ENCODE measurements around the gene CASK.
A peak's percentile ranks its signal among the peaks of the same experiment; 100 is the strongest.

Gene CASK

GRCh38 chrX:41590641-41591040 lies 332.7 kb downstream of the CASK start:
- H3K36me3 ChIP-seq (ENCODE audit: control insufficient read depth, insufficient read depth, low read length), result no peaks in the 10 kb centered on the region

GRCh38 chrX:41589634-41590270 lies 333.6 kb downstream of the CASK start:
- no peak overlapping the region for H3K27ac ChIP-seq (ENCODE audit: low read depth, low read length)
- H3K23ac ChIP-seq (ENCODE audit: low read length), result no peak overlapping the region
- H3K18ac ChIP-seq (ENCODE audit: low read length), result no peak overlapping the region
- H3K9ac ChIP-seq (ENCODE audit: low read length), result no peak overlapping the region
- no peak overlapping the region for H3K4me2 ChIP-seq (ENCODE audit: low read length)
- no peak overlapping the region for H4K5ac ChIP-seq (ENCODE audit: low read length)
- no peaks in the 10 kb centered on the region for H3K36me3 ChIP-seq (ENCODE audit: control insufficient read depth, insufficient read depth, low read length)
- no peak overlapping the region for H2BK5ac ChIP-seq (ENCODE audit: low read length)
- H3K4me1 ChIP-seq (ENCODE audit: control insufficient read depth, low read depth, low read length), result no peaks in the 10 kb centered on the region
- H2AK5ac ChIP-seq (ENCODE audit: low read length), result no peak overlapping the region
- no peak overlapping the region for H3K56ac ChIP-seq (ENCODE audit: low read length)
- no peak overlapping the region for H3K4ac ChIP-seq (ENCODE audit: low read depth, low read length)
- H2BK15ac ChIP-seq (replicated peaks; ENCODE audit: low read depth), result no peak overlapping the region
- WGBS (ENCODE audit: extremely low coverage, insufficient coverage, low lambda C conversion rate), result no CpG with 5 or more reads among the region's 5 CpGs
- no peaks in the 10 kb centered on the region for H3K79me1 ChIP-seq (ENCODE audit: low read length)
- no peak overlapping the region for H2BK120ac ChIP-seq (ENCODE audit: low read depth, low read length)
- H3K27me3 ChIP-seq (ENCODE audit: insufficient read depth, low read length, poor library complexity), result no peaks in the 10 kb centered on the region
- no peak overlapping the region for H4K8ac ChIP-seq (ENCODE audit: low read depth, low read length)
- no peak overlapping the region for H3K4me3 ChIP-seq (ENCODE audit: low read length)
- no peak for DNase-seq
- H3K79me2 ChIP-seq (ENCODE audit: control insufficient read depth, insufficient read depth, low read length), result no peaks in the 10 kb centered on the region

More at GRCh38 chrX:41590641-41591040, 332.7 kb downstream of the CASK start:
- no peak overlapping the region for H2BK15ac ChIP-seq (replicated peaks; ENCODE audit: low read depth)
- no peak overlapping the region for H3K23ac ChIP-seq (ENCODE audit: low read length)
- no peak overlapping the region for H4K5ac ChIP-seq (ENCODE audit: low read length)
- H3K79me2 ChIP-seq (ENCODE audit: control insufficient read depth, insufficient read depth, low read length), result no peaks in the 10 kb centered on the region
- H3K18ac ChIP-seq (ENCODE audit: low read length), result no peak overlapping the region
- no peak overlapping the region for H3K56ac ChIP-seq (ENCODE audit: low read length)
- H3K4me1 ChIP-seq (ENCODE audit: control insufficient read depth, low read depth, low read length), result no peaks in the 10 kb centered on the region
- no peak for DNase-seq
- no peak overlapping the region for H3K4me3 ChIP-seq (ENCODE audit: low read length)
- no peak overlapping the region for H2BK5ac ChIP-seq (ENCODE audit: low read length)
- no peak overlapping the region for H3K4me2 ChIP-seq (ENCODE audit: low read length)
- no peak overlapping the region for H2AK5ac ChIP-seq (ENCODE audit: low read length)
- H2BK120ac ChIP-seq (ENCODE audit: low read depth, low read length), result no peak overlapping the region
- H3K27ac ChIP-seq (ENCODE audit: low read depth, low read length), result no peak overlapping the region
- H3K4ac ChIP-seq (ENCODE audit: low read depth, low read length), result no peak overlapping the region
- WGBS (ENCODE audit: extremely low coverage, insufficient coverage, low lambda C conversion rate), result no CpG with 5 or more reads among the region's 3 CpGs
- no peak overlapping the region for H3K9ac ChIP-seq (ENCODE audit: low read length)
- no peaks in the 10 kb centered on the region for H3K27me3 ChIP-seq (ENCODE audit: insufficient read depth, low read length, poor library complexity)
- H4K8ac ChIP-seq (ENCODE audit: low read depth, low read length), result no peak overlapping the region
- no peaks in the 10 kb centered on the region for H3K79me1 ChIP-seq (ENCODE audit: low read length)

- H3K27ac ChIP-seq (ENCODE audit: low read depth, low read length), result no peak overlapping the region
- WGBS (ENCODE audit: extremely low coverage, insufficient coverage, low lambda C conversion rate), result no CpG with 5 or more reads among the region's 4 CpGs
- H3K4ac ChIP-seq (ENCODE audit: low read depth, low read length), result no peak overlapping the region
- no peak overlapping the region for H2BK120ac ChIP-seq (ENCODE audit: low read depth, low read length)
- no peak overlapping the region for H3K4me2 ChIP-seq (ENCODE audit: low read length)
- no peaks in the 10 kb centered on the region for H3K36me3 ChIP-seq (ENCODE audit: control insufficient read depth, insufficient read depth, low read length)
- no peak overlapping the region for H3K56ac ChIP-seq (ENCODE audit: low read length)
- H3K79me1 ChIP-seq (ENCODE audit: low read length), result no peaks in the 10 kb centered on the region
- H3K27me3 ChIP-seq (ENCODE audit: insufficient read depth, low read length, poor library complexity), result no peaks in the 10 kb centered on the region
- H2BK5ac ChIP-seq (ENCODE audit: low read length), result no peak overlapping the region
- no peak overlapping the region for H3K9ac ChIP-seq (ENCODE audit: low read length)
- H2BK15ac ChIP-seq (replicated peaks; ENCODE audit: low read depth), result no peak overlapping the region
- DNase-seq, result no peak
- H3K79me2 ChIP-seq (ENCODE audit: control insufficient read depth, insufficient read depth, low read length), result no peaks in the 10 kb centered on the region
- no peak overlapping the region for H3K18ac ChIP-seq (ENCODE audit: low read length)
- H3K4me3 ChIP-seq (ENCODE audit: low read length), result no peak overlapping the region
- no peaks in the 10 kb centered on the region for H3K4me1 ChIP-seq (ENCODE audit: control insufficient read depth, low read depth, low read length)
- H4K5ac ChIP-seq (ENCODE audit: low read length), result no peak overlapping the region
- no peak overlapping the region for H2AK5ac ChIP-seq (ENCODE audit: low read length)
- H3K23ac ChIP-seq (ENCODE audit: low read length), result no peak overlapping the region
- H4K8ac ChIP-seq (ENCODE audit: low read depth, low read length), result no peak overlapping the region
Observed at GRCh38 chrX:41588271-41588670, 335.1 kb downstream of the CASK start.

- Histone ChIP-seq H2BK120ac (ENCODE audit: low read depth, low read length) (no peak overlapping the region), H3K4ac (ENCODE audit: low read depth, low read length) (no peak overlapping the region), H3K79me2 (ENCODE audit: control insufficient read depth, insufficient read depth, low read length) (no peaks in the 10 kb centered on the region), H2BK15ac (replicated peaks; ENCODE audit: low read depth) (no peak overlapping the region), H2AK5ac (ENCODE audit: low read length) (no peak overlapping the region), H3K79me1 (ENCODE audit: low read length) (no peaks in the 10 kb centered on the region), H3K4me3 (ENCODE audit: low read length) (no peak overlapping the region), H3K27me3 (ENCODE audit: insufficient read depth, low read length, poor library complexity) (no peaks in the 10 kb centered on the region), H4K8ac (ENCODE audit: low read depth, low read length) (no peak overlapping the region), H3K4me1 (ENCODE audit: control insufficient read depth, low read depth, low read length) (no peaks in the 10 kb centered on the region), H3K9ac (ENCODE audit: low read length) (no peak overlapping the region), H3K23ac (ENCODE audit: low read length) (no peak overlapping the region), H3K4me2 (ENCODE audit: low read length) (no peak overlapping the region), H3K18ac (ENCODE audit: low read length) (no peak overlapping the region), H3K27ac (ENCODE audit: low read depth, low read length) (no peak overlapping the region), H2BK5ac (ENCODE audit: low read length) (no peak overlapping the region), H3K36me3 (ENCODE audit: control insufficient read depth, insufficient read depth, low read length) (no peaks in the 10 kb centered on the region), H3K56ac (ENCODE audit: low read length) (no peak overlapping the region), H4K5ac (ENCODE audit: low read length) (no peak overlapping the region)
- WGBS (ENCODE audit: extremely low coverage, insufficient coverage, low lambda C conversion rate), result no CpG with 5 or more reads among the region's 6 CpGs
- no peak for DNase-seq
Observed at GRCh38 chrX:41580423-41581064, 342.8 kb downstream of the CASK start.

- no peak overlapping the region for H3K9ac ChIP-seq (ENCODE audit: low read length)
- no peak overlapping the region for H2BK5ac ChIP-seq (ENCODE audit: low read length)
- H4K8ac ChIP-seq (ENCODE audit: low read depth, low read length), result no peak overlapping the region
- no peak overlapping the region for H3K4me2 ChIP-seq (ENCODE audit: low read length)
- no peak overlapping the region for H4K5ac ChIP-seq (ENCODE audit: low read length)
- no peaks in the 10 kb centered on the region for H3K79me1 ChIP-seq (ENCODE audit: low read length)
- H3K36me3 ChIP-seq (ENCODE audit: control insufficient read depth, insufficient read depth, low read length), result no peaks in the 10 kb centered on the region
- no peaks in the 10 kb centered on the region for H3K4me1 ChIP-seq (ENCODE audit: control insufficient read depth, low read depth, low read length)
- H3K79me2 ChIP-seq (ENCODE audit: control insufficient read depth, insufficient read depth, low read length), result no peaks in the 10 kb centered on the region
- no peak overlapping the region for H2BK120ac ChIP-seq (ENCODE audit: low read depth, low read length)
- no peak overlapping the region for H3K4ac ChIP-seq (ENCODE audit: low read depth, low read length)
- no peak overlapping the region for H3K18ac ChIP-seq (ENCODE audit: low read length)
- WGBS (ENCODE audit: extremely low coverage, insufficient coverage, low lambda C conversion rate), result no CpG with 5 or more reads among the region's 3 CpGs
- no peak overlapping the region for H2AK5ac ChIP-seq (ENCODE audit: low read length)
- no peak overlapping the region for H3K27ac ChIP-seq (ENCODE audit: low read depth, low read length)
- no peak overlapping the region for H3K4me3 ChIP-seq (ENCODE audit: low read length)
- H2BK15ac ChIP-seq (replicated peaks; ENCODE audit: low read depth), result no peak overlapping the region
- no peak for DNase-seq
- no peak overlapping the region for H3K56ac ChIP-seq (ENCODE audit: low read length)
- H3K27me3 ChIP-seq (ENCODE audit: insufficient read depth, low read length, poor library complexity), result no peaks in the 10 kb centered on the region
- no peak overlapping the region for H3K23ac ChIP-seq (ENCODE audit: low read length)
Observed at GRCh38 chrX:41563876-41564275, 359.5 kb downstream of the CASK start.

GRCh38 chrX:41561045-41561444 lies 362.3 kb downstream of the CASK start:
- H3K23ac ChIP-seq (ENCODE audit: low read length), result no peak overlapping the region
- H3K56ac ChIP-seq (ENCODE audit: low read length), result no peak overlapping the region
- H3K4me2 ChIP-seq (ENCODE audit: low read length), result no peak overlapping the region
- DNase-seq, result peak; percentile 40
- H3K4me1 ChIP-seq (ENCODE audit: control insufficient read depth, low read depth, low read length), result no peaks in the 10 kb centered on the region
- H3K4me3 ChIP-seq (ENCODE audit: low read length), result no peak overlapping the region
- no peak overlapping the region for H2BK5ac ChIP-seq (ENCODE audit: low read length)
- H4K5ac ChIP-seq (ENCODE audit: low read length), result no peak overlapping the region
- H3K4ac ChIP-seq (ENCODE audit: low read depth, low read length), result no peak overlapping the region
- no peak overlapping the region for H2AK5ac ChIP-seq (ENCODE audit: low read length)
- H3K27me3 ChIP-seq (ENCODE audit: insufficient read depth, low read length, poor library complexity), result no peaks in the 10 kb centered on the region
- no peak overlapping the region for H2BK15ac ChIP-seq (replicated peaks; ENCODE audit: low read depth)
- no peak overlapping the region for H2BK120ac ChIP-seq (ENCODE audit: low read depth, low read length)
- WGBS (ENCODE audit: extremely low coverage, insufficient coverage, low lambda C conversion rate), result no CpG with 5 or more reads among the region's 2 CpGs
- H3K18ac ChIP-seq (ENCODE audit: low read length), result no peak overlapping the region
- H3K9ac ChIP-seq (ENCODE audit: low read length), result no peak overlapping the region
- H3K27ac ChIP-seq (ENCODE audit: low read depth, low read length), result no peak overlapping the region
- no peaks in the 10 kb centered on the region for H3K36me3 ChIP-seq (ENCODE audit: control insufficient read depth, insufficient read depth, low read length)
- H4K8ac ChIP-seq (ENCODE audit: low read depth, low read length), result no peak overlapping the region
- no peaks in the 10 kb centered on the region for H3K79me2 ChIP-seq (ENCODE audit: control insufficient read depth, insufficient read depth, low read length)
- no peaks in the 10 kb centered on the region for H3K79me1 ChIP-seq (ENCODE audit: low read length)
